Fibroblast of lung (primary cell): ENCODE measurements around the gene TPX2.

ENCODE experiments used
- CTCF ChIP-seq, 2 donors: IDR thresholded peaks in 1 of 2; conservative IDR thresholded peaks in 1 of 2; 1 replicate in 1 of 2; 2 replicates in 1 of 2; pipeline ENCODE4 v1.5.1; 2011 to 2012; ENCODE audit warnings: low read length in 2 of 2, control low read depth in 1 of 2, inconsistent platforms in 1 of 2, low read depth in 1 of 2, mild to moderate bottlenecking in 1 of 2
- EZH2 ChIP-seq: IDR thresholded peaks from 2 replicates; pipeline ENCODE4 v1.5.1; 2012; ENCODE audit warnings: low read length, control low read depth, mild to moderate bottlenecking; ENCODE audit errors: missing control alignments

GRCh38 chr20:31784354-31785044 is 45.4 kb downstream of the TPX2 start:
- TF ChIP-seq CTCF (conservative IDR thresholded peaks at IDR 0.05 in 1 of 2, IDR thresholded peaks at IDR 0.05 in 1 of 2; ENCODE audit: low read depth in 1 of 2, low read length in 2 of 2) = no peak
- no peak for TF ChIP-seq EZH2
